SU-DHL-6 (cell line): ENCODE data around the gene NBEAL1.

Experiments used
- H2AFZ ChIP-seq: fragments of 200-600 bp; sonication (generic); 2 replicates; pipeline ENCODE4 v1.6.1; 2014; ENCODE audit warnings: low read depth, mild to moderate bottlenecking, moderate library complexity, mixed read lengths, antibody characterized with exemption, low read length; ENCODE audit not compliant: severe bottlenecking
- H3F3A ChIP-seq: fragments of 200-600 bp; shearing (Covaris generic); 2 replicates; pipeline ENCODE4 v1.6.0; 2016; ENCODE audit warnings: antibody characterized with exemption, mild to moderate bottlenecking; ENCODE audit not compliant: insufficient read depth
- H3K27ac ChIP-seq: fragments of 200-600 bp; sonication (generic); 2 replicates; pipeline ENCODE4 v1.5.1; 2016; ENCODE audit warnings: low read depth, mild to moderate bottlenecking, low read length, moderate library complexity, mixed read lengths
- H3K27me3 ChIP-seq: fragments of 200-600 bp; sonication (generic), shearing (Covaris generic); 2 replicates; pipeline ENCODE4 v1.6.0; 2014; ENCODE audit warnings: mild to moderate bottlenecking, low read length
- H3K36me3 ChIP-seq: fragments of 200-600 bp; sonication (generic); 2 replicates; pipeline ENCODE4 v1.6.1; 2014; ENCODE audit warnings: mild to moderate bottlenecking, low read length, mixed read lengths
- H3K4me2 ChIP-seq: fragments of 300-600, 200-600 bp; shearing (Covaris generic), sonication (generic); 2 replicates; pipeline ENCODE4 v1.6.0; 2014; ENCODE audit warnings: low read length, low read depth, mild to moderate bottlenecking; ENCODE audit not compliant: poor library complexity, severe bottlenecking
- H3K4me3 ChIP-seq: fragments of 200-600 bp; sonication (generic); 2 replicates; pipeline ENCODE4 v1.5.1; 2014; ENCODE audit warnings: antibody characterized with exemption, low read length, mild to moderate bottlenecking, mixed read lengths; ENCODE audit not compliant: insufficient read depth, poor library complexity, severe bottlenecking
- H3K79me2 ChIP-seq: fragments of 200-600 bp; sonication (generic); 2 replicates; pipeline ENCODE4 v1.6.1; 2014; ENCODE audit warnings: mild to moderate bottlenecking, low read length, moderate library complexity; ENCODE audit not compliant: insufficient read depth
- H3K9ac ChIP-seq: fragments of 200-600 bp; sonication (generic); 2 replicates; pipeline ENCODE4 v1.7.0; 2014; ENCODE audit warnings: mild to moderate bottlenecking, low read length
- H3K9me2 ChIP-seq: fragments of 200-600 bp; sonication (generic); replicated peaks from 2 replicates; pipeline ENCODE4 v1.6.1; 2014; ENCODE audit warnings: low read length; ENCODE audit not compliant: insufficient read depth
- H3K9me3 ChIP-seq: fragments of 200-600 bp; sonication (generic); 2 replicates; pipeline ENCODE4 v1.6.1; 2014; ENCODE audit warnings: low read length, mixed read lengths; ENCODE audit not compliant: insufficient read depth
- H4K20me1 ChIP-seq: fragments of 200-600 bp; sonication (generic); 2 replicates; pipeline ENCODE4 v1.6.1; 2014; ENCODE audit warnings: low read depth, mild to moderate bottlenecking, antibody characterized with exemption, low read length, moderate library complexity, mixed read lengths
- CTCF ChIP-seq: fragments of 200-600 bp; sonication (generic); IDR thresholded peaks from one replicate; pipeline ENCODE4 v1.5.1; 2017; ENCODE audit warnings: antibody characterized with exemption, mild to moderate bottlenecking, low read length, moderate library complexity; ENCODE audit not compliant: insufficient read depth, poor library complexity, severe bottlenecking
- EZH2phosphoT487 ChIP-seq: fragments of 200-600 bp; sonication (generic), shearing (Covaris generic); conservative IDR thresholded peaks from 2 replicates; pipeline ENCODE4 v1.6.1; 2018; ENCODE audit warnings: mild to moderate bottlenecking, antibody characterized with exemption, low read length, moderate library complexity, mixed read lengths

The NBEAL1 gene

GRCh38 chr2:203022751-203023150 lies 8.1 kb downstream of the NBEAL1 start:
- Histone ChIP-seq H3K9ac (no peak overlapping the region), H3K4me3 (no peak overlapping the region), H3K79me2 (no peaks in the 10 kb centered on the region; the same call in 1 of the 2 replicates), H3F3A (0 out of 2 replicates have a peak, but pooled peaks cover 3% of the 10 kb centered on the region), H4K20me1 (no peaks in the 10 kb centered on the region), H3K27me3 (no peaks in the 10 kb centered on the region), H3K36me3 (no peaks in the 10 kb centered on the region), H3K9me2 (no peaks in the 10 kb centered on the region), H3K27ac (no peak overlapping the region), H3K9me3 (no peaks in the 10 kb centered on the region), H2AFZ (no peak overlapping the region), H3K4me2 (no peak overlapping the region)
- TF ChIP-seq EZH2phosphoT487: no peak
- no peak for TF ChIP-seq CTCF

- TF ChIP-seq CTCF (no peak), EZH2phosphoT487 (no peak)
- Histone ChIP-seq H3K9me3 (no peaks in the 10 kb centered on the region), H3K9me2 (no peaks in the 10 kb centered on the region), H3K27ac (no peak overlapping the region), H2AFZ (no peak overlapping the region), H3K4me3 (no peak overlapping the region), H3K27me3 (no peaks in the 10 kb centered on the region), H3F3A (0 out of 2 replicates have a peak, but pooled peaks cover 3% of the 10 kb centered on the region), H3K9ac (no peak overlapping the region), H3K79me2 (no peaks in the 10 kb centered on the region; the same call in 1 of the 2 replicates), H4K20me1 (no peaks in the 10 kb centered on the region), H3K36me3 (no peaks in the 10 kb centered on the region), H3K4me2 (no peak overlapping the region)
Observed at GRCh38 chr2:203025592-203025991, 10.9 kb downstream of the NBEAL1 start.

DNA sequence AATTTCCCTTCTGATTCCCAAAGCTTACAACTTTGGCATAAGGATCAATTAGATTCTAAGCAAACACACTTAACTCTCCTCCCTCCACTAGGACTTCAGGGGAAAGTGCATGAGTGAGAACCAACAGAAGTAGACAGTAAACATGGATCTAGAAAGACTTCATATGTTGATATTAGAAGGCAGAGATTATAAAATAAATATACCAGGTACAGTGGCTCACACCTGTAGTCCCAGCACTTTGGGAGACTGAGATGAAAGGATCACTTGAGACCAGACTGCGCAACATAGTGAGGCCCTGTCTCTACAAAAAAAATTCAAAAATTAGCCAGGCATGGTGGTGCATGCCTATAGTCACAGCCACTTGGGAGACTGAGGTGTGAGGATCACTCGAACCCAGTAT lies 15.9 kb downstream of the NBEAL1 start:
- H3K36me3 ChIP-seq: no peaks in the 10 kb centered on the region
- H3K79me2 ChIP-seq: no peaks in the 10 kb centered on the region; the same call in 1 of the 2 replicates
- H3K9me3 ChIP-seq: no peaks in the 10 kb centered on the region
- TF ChIP-seq CTCF: no peak
- TF ChIP-seq EZH2phosphoT487: no peak
- H3K9ac ChIP-seq: no peak overlapping the region
- H3K9me2 ChIP-seq: no peaks in the 10 kb centered on the region
- no peak overlapping the region for H2AFZ ChIP-seq
- H3K4me2 ChIP-seq: no peak overlapping the region
- H3K4me3 ChIP-seq: no peak overlapping the region
- H3K27me3 ChIP-seq: no peaks in the 10 kb centered on the region
- no peak overlapping the region for H3K27ac ChIP-seq
- H3F3A ChIP-seq: no peaks in the 10 kb centered on the region
- H4K20me1 ChIP-seq: no peaks in the 10 kb centered on the region

DNA sequence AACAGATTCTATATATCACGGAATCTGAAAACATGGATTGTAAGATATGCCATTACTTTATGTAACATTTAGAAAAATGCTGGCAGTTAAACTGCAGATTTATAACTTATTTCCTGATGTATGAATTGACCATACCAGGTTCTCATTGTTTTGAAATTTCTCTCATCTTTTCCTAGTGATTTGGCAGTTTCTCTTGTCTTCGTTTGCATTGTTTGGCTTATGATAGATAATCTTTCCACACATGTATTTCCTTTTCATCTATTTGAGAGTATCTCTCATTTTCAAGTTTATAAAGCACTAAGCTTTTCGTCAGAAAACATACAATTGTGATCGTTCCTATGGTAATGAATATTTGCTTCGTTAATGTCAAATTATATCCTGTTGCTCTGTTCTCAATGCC lies 16.3 kb downstream of the NBEAL1 start:
- no peaks in the 10 kb centered on the region for H3K9me3 ChIP-seq
- H3K79me2 ChIP-seq: no peaks in the 10 kb centered on the region; the same call in 1 of the 2 replicates
- H3K27ac ChIP-seq: no peak overlapping the region
- no peaks in the 10 kb centered on the region for H3K9me2 ChIP-seq
- H3K27me3 ChIP-seq: no peaks in the 10 kb centered on the region
- H3K4me2 ChIP-seq: no peak overlapping the region
- no peak overlapping the region for H2AFZ ChIP-seq
- H3K4me3 ChIP-seq: no peak overlapping the region
- no peaks in the 10 kb centered on the region for H3F3A ChIP-seq
- no peaks in the 10 kb centered on the region for H3K36me3 ChIP-seq
- H3K9ac ChIP-seq: no peak overlapping the region
- no peak for TF ChIP-seq EZH2phosphoT487
- TF ChIP-seq CTCF: no peak
- no peaks in the 10 kb centered on the region for H4K20me1 ChIP-seq
